Astrocyte (in vitro differentiated cells and primary cell): Measurements from ENCODE around the gene CPXM1. TPM values are rescaled to one million over a fixed set of nuclear protein-coding genes. Genes with fewer than 3 reads are reported as not detected.
A peak's percentile ranks its signal among the peaks of the same experiment; 100 is the strongest.
"Not testable (repeated sequence)": the region's sequence is repeated elsewhere in the genome, so short reads cannot be mapped to it uniquely, and the experiment has no call there.

ENCODE experiments used
- DNase-seq: peaks from one replicate; pipeline ENCODE4 v3.0.0-alpha.2; 2010; ENCODE audit warnings: low read depth
- FAIRE-seq: peaks from 2 replicates; lab custom pipeline; 2011; peaks lifted over from hg19 to GRCh38; lab: Jason Lieb, UNC
- H2AFZ ChIP-seq: 2 replicates; pipeline ENCODE4 v1.6.0; 2012; ENCODE audit warnings: low read depth, low read length, inconsistent platforms
- H3K27ac ChIP-seq: 2 replicates; pipeline ENCODE4 v1.5.1; 2011; ENCODE audit warnings: low read depth, low read length, inconsistent platforms
- H3K27me3 ChIP-seq: 2 replicates; pipeline ENCODE4 v1.6.0; 2011; ENCODE audit warnings: low read length, inconsistent platforms; ENCODE audit not compliant: insufficient read depth
- H3K36me3 ChIP-seq: 2 replicates; pipeline ENCODE4 v1.5.1; 2011; ENCODE audit warnings: low read length, inconsistent platforms; ENCODE audit not compliant: insufficient read depth
- H3K4me1 ChIP-seq: 2 replicates; pipeline ENCODE4 v1.5.1; 2011; ENCODE audit warnings: low read length, inconsistent platforms; ENCODE audit not compliant: insufficient read depth
- H3K4me2 ChIP-seq: 2 replicates; pipeline ENCODE4 v1.6.0; 2012; ENCODE audit warnings: low read length, inconsistent platforms
- H3K4me3 ChIP-seq: 2 replicates; pipeline ENCODE4 v1.5.1; 2011; ENCODE audit warnings: low read depth, mild to moderate bottlenecking, low read length, inconsistent platforms; ENCODE audit not compliant: insufficient read depth
- H3K79me2 ChIP-seq: 2 replicates; pipeline ENCODE4 v1.6.0; 2012; ENCODE audit warnings: mild to moderate bottlenecking, low read length, inconsistent platforms; ENCODE audit not compliant: insufficient read depth
- H3K9ac ChIP-seq: 2 replicates; pipeline ENCODE4 v1.6.0; 2012; ENCODE audit warnings: mild to moderate bottlenecking, low read length, inconsistent platforms
- H3K9me3 ChIP-seq: 2 replicates; pipeline ENCODE4 v1.5.1; 2012; ENCODE audit warnings: low read depth, mild to moderate bottlenecking, low read length, inconsistent platforms; ENCODE audit not compliant: insufficient read depth
- H4K20me1 ChIP-seq: 2 replicates; pipeline ENCODE4 v1.6.0; 2012; ENCODE audit warnings: low read length, inconsistent platforms; ENCODE audit not compliant: insufficient read depth
- H3K27ac Mint-ChIP-seq: one replicate; pipeline ENCODE4 v1.8.0; 2021; ENCODE audit warnings: mild to moderate bottlenecking, mixed read lengths; ENCODE audit not compliant: unreplicated experiment
- H3K27me3 Mint-ChIP-seq: one replicate; pipeline ENCODE4 v1.8.0; 2021; ENCODE audit warnings: low read depth, mixed read lengths; ENCODE audit not compliant: unreplicated experiment
- H3K36me3 Mint-ChIP-seq: one replicate; pipeline ENCODE4 v1.8.0; 2021; ENCODE audit warnings: low read depth, mixed read lengths; ENCODE audit not compliant: unreplicated experiment
- H3K4me1 Mint-ChIP-seq: one replicate; pipeline ENCODE4 v1.8.0; 2021; ENCODE audit warnings: low read depth, mixed read lengths; ENCODE audit not compliant: unreplicated experiment
- H3K4me3 Mint-ChIP-seq: one replicate; pipeline ENCODE4 v1.8.0; 2021; ENCODE audit warnings: mild to moderate bottlenecking, moderate library complexity, mixed read lengths; ENCODE audit not compliant: unreplicated experiment
- H3K9me3 Mint-ChIP-seq: one replicate; pipeline ENCODE4 v1.8.0; 2021; ENCODE audit warnings: mild to moderate bottlenecking, mixed read lengths; ENCODE audit not compliant: unreplicated experiment
- CTCF ChIP-seq: IDR thresholded peaks from 2 replicates; pipeline ENCODE4 v1.5.1; 2011; ENCODE audit warnings: low read depth, mild to moderate bottlenecking, inconsistent platforms, low read length, moderate library complexity; ENCODE audit not compliant: insufficient read depth
- EZH2 ChIP-seq: IDR thresholded peaks from 2 replicates; pipeline ENCODE4 v1.6.1; 2012; ENCODE audit warnings: mild to moderate bottlenecking, low read length, inconsistent platforms; ENCODE audit not compliant: insufficient read depth
- total RNA-seq: library from RNA; stranded (reverse); gene quantifications from 2 replicates; pipeline ENCODE4 v1.2.1, GENCODE V29; 2021

Gene CPXM1
- total RNA-seq, 1 donor from 2014 or later, result 10.9 TPM

GRCh38 chr20:2771631-2772080 is 28.8 kb downstream of the CPXM1 start:
- H3K27me3 Mint-ChIP-seq, result peaks cover 31% of the 10 kb centered on the region
- H3K4me1 ChIP-seq, result no peaks in the 10 kb centered on the region
- no peak overlapping the region for H3K27ac Mint-ChIP-seq
- TF ChIP-seq CTCF, result no peak
- H4K20me1 ChIP-seq, result peaks cover 7% of the 10 kb centered on the region
- H3K9ac ChIP-seq, result no peak overlapping the region
- no peaks in the 10 kb centered on the region for H3K36me3 ChIP-seq
- no peaks in the 10 kb centered on the region for H3K36me3 Mint-ChIP-seq
- H3K4me3 Mint-ChIP-seq, result no peak overlapping the region
- no peaks in the 10 kb centered on the region for H3K4me1 Mint-ChIP-seq
- H3K27ac ChIP-seq, result no peak overlapping the region
- DNase-seq (no peak), FAIRE-seq (no peak)
- peaks cover 4% of the 10 kb centered on the region for H3K9me3 Mint-ChIP-seq
- H3K4me3 ChIP-seq, result no peak overlapping the region
- peaks cover 27% of the 10 kb centered on the region for H3K27me3 ChIP-seq
- H3K4me2 ChIP-seq, result peak overlapping the region; percentile 22
- H2AFZ ChIP-seq, result peak overlapping the region; percentile 14
- H3K9me3 ChIP-seq, result no peaks in the 10 kb centered on the region
- H3K79me2 ChIP-seq, result no peaks in the 10 kb centered on the region

GRCh38 chr20:2770091-2770490 is 30.3 kb downstream of the CPXM1 start:
- not testable (repeated sequence) for H3K36me3 ChIP-seq, H3K27ac Mint-ChIP-seq, H3K9me3 Mint-ChIP-seq, DNase-seq, H3K4me2 ChIP-seq, FAIRE-seq, H3K36me3 Mint-ChIP-seq, H3K4me1 Mint-ChIP-seq, H3K4me1 ChIP-seq, H3K79me2 ChIP-seq, H3K9ac ChIP-seq, H2AFZ ChIP-seq, H3K4me3 Mint-ChIP-seq, H3K9me3 ChIP-seq, H3K4me3 ChIP-seq, H3K27ac ChIP-seq, H4K20me1 ChIP-seq
- peaks cover 31% of the 10 kb centered on the region for H3K27me3 Mint-ChIP-seq
- peaks cover 26% of the 10 kb centered on the region for H3K27me3 ChIP-seq

- no peak overlapping the region for H3K9ac ChIP-seq
- no peak overlapping the region for H3K27ac ChIP-seq
- H3K4me2 ChIP-seq, result no peak overlapping the region
- Mint-ChIP-seq H3K27me3 (peaks cover 37% of the 10 kb centered on the region), H3K4me3 (no peak overlapping the region), H3K36me3 (no peaks in the 10 kb centered on the region), H3K9me3 (no peaks in the 10 kb centered on the region), H3K27ac (no peak overlapping the region), H3K4me1 (no peaks in the 10 kb centered on the region)
- peaks cover 27% of the 10 kb centered on the region for H3K27me3 ChIP-seq
- FAIRE-seq, result no peak
- no peak for DNase-seq
- H3K79me2 ChIP-seq, result no peaks in the 10 kb centered on the region
- no peak overlapping the region for H3K4me3 ChIP-seq
- TF ChIP-seq CTCF (no peak), EZH2 (no peak)
- H4K20me1 ChIP-seq, result peaks cover 7% of the 10 kb centered on the region
- H2AFZ ChIP-seq, result no peak overlapping the region
- H3K36me3 ChIP-seq, result no peaks in the 10 kb centered on the region
- no peaks in the 10 kb centered on the region for H3K9me3 ChIP-seq
- H3K4me1 ChIP-seq, result no peaks in the 10 kb centered on the region
Measured at GRCh38 chr20:2768632-2769015, 31.8 kb downstream of the CPXM1 start.
